Esophagus muscularis mucosa (tissue), 3 donors: Measurements from ENCODE around the gene SHF.

Experiments
- CTCF ChIP-seq, 3 experiments: fragments of 200-600 bp in 2 of 3; fragments of 450-650 bp in 1 of 3; sonication (generic) in 2 of 3; IDR thresholded peaks; one replicate each; pipeline ENCODE4 v1.5.1; 2017 to 2019; ENCODE audit warnings: antibody characterized with exemption in 3 of 3, mild to moderate bottlenecking in 2 of 3, moderate library complexity in 1 of 3
- POLR2A ChIP-seq: fragments of 450-650 bp; IDR thresholded peaks from one replicate; pipeline ENCODE4 v1.6.1; 2017; ENCODE audit warnings: antibody characterized with exemption, moderate library complexity, mild to moderate bottlenecking, low read depth
- POLR2AphosphoS5 ChIP-seq, 2 donors: sonication (generic); formaldehyde crosslinking; IDR thresholded peaks; one replicate each; pipeline ENCODE4 v1.6.1; 2017; ENCODE audit warnings: antibody characterized with exemption in 2 of 2

- TF ChIP-seq CTCF (IDR thresholded peaks at IDR 0.05) (no peak), POLR2AphosphoS5 (IDR thresholded peaks at IDR 0.05) (no peak), POLR2A (no peak)
Measured at GRCh38 chr15:45117308-45118130, 70.2 kb downstream of the SHF start.
